HFFc6 (cell line): ENCODE data around the gene CIB4. TPM values are rescaled to one million over a fixed set of nuclear protein-coding genes. Genes with fewer than 3 reads are reported as not detected.

ENCODE experiments used
- DNase-seq: peaks from one replicate; pipeline ENCODE4 v3.0.0-alpha.2; 2018
- H3K27ac Mint-ChIP-seq: 2 replicates; pipeline ENCODE4 v1.8.0; 2020; ENCODE audit warnings: mild to moderate bottlenecking, mixed read lengths
- H3K27me3 Mint-ChIP-seq: 2 replicates; pipeline ENCODE4 v1.8.0; 2021; ENCODE audit warnings: mild to moderate bottlenecking, moderate library complexity, mixed read lengths; ENCODE audit not compliant: insufficient read depth
- H3K36me3 Mint-ChIP-seq: 2 replicates; pipeline ENCODE4 v1.8.0; 2021; ENCODE audit warnings: low read depth, mixed read lengths
- H3K4me1 Mint-ChIP-seq: 2 replicates; pipeline ENCODE4 v1.8.0; 2020; ENCODE audit warnings: low read depth, mixed read lengths
- H3K4me3 Mint-ChIP-seq: 2 replicates; pipeline ENCODE4 v1.8.0; 2020; ENCODE audit warnings: mild to moderate bottlenecking, moderate library complexity, mixed read lengths
- H3K9me3 Mint-ChIP-seq: 2 replicates; pipeline ENCODE4 v1.8.0; 2020; ENCODE audit warnings: mild to moderate bottlenecking, mixed read lengths
- total RNA-seq, 6 experiments: library from RNA; stranded (reverse); fragmentation: NEBNext Ultra II Directional; extraction: Animal tissue kit (Norgen Biotek cat#: 25700); gene quantifications; 2 replicates in 1 of 6; 3 replicates in 5 of 6; pipeline ENCODE4 v1.2.3, GENCODE V29; 2021
- TF ChIP-seq, protein P1 (sequence below): fragments of 200-600 bp; sonication (generic); IDR thresholded peaks from 2 replicates; pipeline ENCODE4 v1.5.0; 2021; ENCODE audit warnings: antibody characterized with exemption, mild to moderate bottlenecking

CIB4 gene
- total RNA-seq, 6 experiments from 2014 or later = not detected

DNA sequence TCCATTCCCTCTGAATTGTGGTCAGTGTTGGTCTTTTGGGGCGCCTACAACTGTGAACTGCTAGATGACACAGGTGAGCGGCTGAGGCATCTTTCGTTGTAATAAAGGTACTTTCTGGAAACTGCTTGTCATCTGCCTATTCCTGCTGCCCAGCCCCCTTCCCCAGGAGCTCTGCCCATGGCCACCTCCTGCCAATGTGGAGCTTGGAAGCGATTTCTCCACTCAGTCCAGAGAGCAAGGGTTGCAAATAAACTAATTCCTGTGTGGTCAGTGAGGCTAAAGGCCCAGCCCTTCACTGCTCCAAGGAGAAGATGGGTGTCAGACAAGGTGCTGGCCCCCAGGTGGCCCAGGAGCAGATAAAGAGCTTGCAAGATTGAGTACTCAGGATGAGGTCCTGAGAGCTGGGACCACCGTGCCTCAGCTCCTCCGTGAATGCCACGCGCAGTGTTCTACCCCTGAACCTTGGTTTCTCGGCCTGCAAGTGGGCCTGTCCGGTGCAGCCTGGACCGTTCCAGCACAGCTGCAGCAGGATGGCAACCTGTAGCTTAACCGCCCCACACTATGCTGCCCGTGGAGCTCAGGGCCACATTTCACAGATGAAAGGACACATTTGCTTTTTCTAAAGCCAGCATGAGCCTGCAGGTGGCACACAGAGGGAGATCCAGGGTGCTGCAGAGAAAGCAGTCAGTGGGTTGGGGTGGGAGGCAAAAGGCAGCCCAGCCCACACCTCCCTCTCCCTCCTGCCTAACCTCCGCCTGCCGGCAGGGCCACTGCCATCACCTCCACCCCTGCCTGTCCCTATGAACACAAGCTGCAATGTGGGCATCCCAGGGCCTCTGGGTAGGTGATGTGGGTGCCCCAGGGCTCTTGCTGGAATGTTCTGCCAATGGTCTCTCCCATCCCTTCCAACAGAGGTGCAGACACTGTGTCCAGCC, 84.6 kb downstream of the CIB4 start:
- Mint-ChIP-seq H3K36me3 (no peaks in the 10 kb centered on the region), H3K4me1 (peaks cover under 1% of the 10 kb centered on the region), H3K27me3 (peaks cover 65% of the 10 kb centered on the region), H3K27ac (no peak overlapping the region), H3K9me3 (no peaks in the 10 kb centered on the region), H3K4me3 (no peak overlapping the region)
- no peak for DNase-seq
- TF ChIP-seq, protein P1, sequence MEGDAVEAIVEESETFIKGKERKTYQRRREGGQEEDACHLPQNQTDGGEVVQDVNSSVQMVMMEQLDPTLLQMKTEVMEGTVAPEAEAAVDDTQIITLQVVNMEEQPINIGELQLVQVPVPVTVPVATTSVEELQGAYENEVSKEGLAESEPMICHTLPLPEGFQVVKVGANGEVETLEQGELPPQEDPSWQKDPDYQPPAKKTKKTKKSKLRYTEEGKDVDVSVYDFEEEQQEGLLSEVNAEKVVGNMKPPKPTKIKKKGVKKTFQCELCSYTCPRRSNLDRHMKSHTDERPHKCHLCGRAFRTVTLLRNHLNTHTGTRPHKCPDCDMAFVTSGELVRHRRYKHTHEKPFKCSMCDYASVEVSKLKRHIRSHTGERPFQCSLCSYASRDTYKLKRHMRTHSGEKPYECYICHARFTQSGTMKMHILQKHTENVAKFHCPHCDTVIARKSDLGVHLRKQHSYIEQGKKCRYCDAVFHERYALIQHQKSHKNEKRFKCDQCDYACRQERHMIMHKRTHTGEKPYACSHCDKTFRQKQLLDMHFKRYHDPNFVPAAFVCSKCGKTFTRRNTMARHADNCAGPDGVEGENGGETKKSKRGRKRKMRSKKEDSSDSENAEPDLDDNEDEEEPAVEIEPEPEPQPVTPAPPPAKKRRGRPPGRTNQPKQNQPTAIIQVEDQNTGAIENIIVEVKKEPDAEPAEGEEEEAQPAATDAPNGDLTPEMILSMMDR = no peak

GRCh38 chr2:26555246-26556133, 85.7 kb downstream of the CIB4 start:
- Mint-ChIP-seq H3K4me3 (no peak overlapping the region), H3K9me3 (no peaks in the 10 kb centered on the region), H3K4me1 (peaks cover 8% of the 10 kb centered on the region), H3K27ac (no peak overlapping the region), H3K36me3 (no peaks in the 10 kb centered on the region), H3K27me3 (peaks cover 64% of the 10 kb centered on the region)
- no peak for DNase-seq
- TF ChIP-seq, protein P1 = no peak

GRCh38 chr2:26552641-26553374, 88.4 kb downstream of the CIB4 start:
- no peak for DNase-seq
- no peak overlapping the region for H3K27ac Mint-ChIP-seq
- H3K27me3 Mint-ChIP-seq = peaks cover 60% of the 10 kb centered on the region
- no peaks in the 10 kb centered on the region for H3K9me3 Mint-ChIP-seq
- H3K36me3 Mint-ChIP-seq = no peaks in the 10 kb centered on the region
- H3K4me1 Mint-ChIP-seq = peaks cover 8% of the 10 kb centered on the region
- TF ChIP-seq, protein P1 = no peak
- H3K4me3 Mint-ChIP-seq = no peak overlapping the region

DNA sequence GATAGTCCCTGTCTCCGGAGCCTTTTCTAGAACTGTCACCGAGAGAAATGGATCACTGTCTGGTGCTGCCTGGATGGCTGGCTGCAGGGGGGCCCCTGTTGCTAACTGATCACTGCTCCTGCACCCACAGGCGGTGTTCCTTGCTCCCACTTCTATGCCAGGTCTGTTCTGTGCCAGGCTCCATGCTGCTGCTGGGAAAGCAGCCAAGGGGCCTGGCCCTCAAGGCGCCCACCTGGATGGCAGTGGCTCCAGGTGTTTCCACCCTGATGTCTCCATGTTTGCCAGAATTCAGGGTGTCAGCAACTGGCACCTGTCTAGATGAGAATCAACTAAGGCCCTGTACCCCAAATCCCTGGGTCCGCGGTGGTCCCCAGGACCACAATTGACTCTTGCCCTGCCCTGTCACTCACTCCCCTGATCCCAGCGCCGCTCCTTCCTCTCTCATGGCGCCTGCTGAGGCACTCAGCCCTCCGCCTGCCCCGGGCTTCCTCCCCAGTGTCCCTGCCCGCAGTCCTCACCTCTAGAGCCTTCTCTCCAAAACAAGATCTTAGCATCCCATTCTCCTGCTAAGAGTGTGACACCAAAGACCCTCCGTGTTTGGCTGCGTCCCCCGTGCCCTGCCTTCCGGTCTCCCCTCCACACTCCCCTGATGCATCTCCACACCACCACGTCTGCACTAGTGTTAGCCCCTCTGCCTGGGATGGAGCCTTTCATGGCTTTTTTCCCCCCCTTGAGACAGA, 90.7 kb downstream of the CIB4 start:
- Mint-ChIP-seq H3K9me3 (no peaks in the 10 kb centered on the region), H3K36me3 (no peaks in the 10 kb centered on the region), H3K4me3 (no peak overlapping the region), H3K27me3 (peaks cover 51% of the 10 kb centered on the region), H3K4me1 (peaks cover 8% of the 10 kb centered on the region), H3K27ac (no peak overlapping the region)
- DNase-seq = no peak
- TF ChIP-seq, protein P1 = no peak
